ENCODE data around the gene FRAS1. TPM values are rescaled to one million over a fixed set of nuclear protein-coding genes. Genes with fewer than 3 reads are reported as not detected.

The FRAS1 gene
- total and polyA plus RNA-seq, 2 donors (not counting 3 experiments of a cell fraction or from before 2014, with no cell fraction given) = 1.4 to 3.6 TPM

DNA sequence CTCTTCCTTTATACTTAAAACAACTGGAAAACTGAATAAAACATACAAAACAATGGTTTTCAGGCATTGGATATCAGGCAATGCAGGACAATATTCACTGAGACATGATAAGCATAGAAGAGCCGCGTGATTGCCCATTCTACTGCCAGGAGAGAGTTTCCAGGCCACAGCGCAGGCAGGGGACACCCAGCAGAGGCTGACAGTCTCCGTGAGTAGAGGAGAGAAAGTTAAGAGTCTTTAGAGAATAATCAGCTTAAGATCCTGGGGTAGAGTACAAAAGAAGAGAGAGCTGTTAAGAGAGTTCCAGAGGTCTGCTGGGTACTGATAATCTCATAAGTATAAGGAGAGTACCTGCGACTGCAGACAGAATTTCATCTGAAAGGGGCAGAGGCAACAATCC, 18.4 kb upstream of the FRAS1 start:
- FAIRE-seq (no peak), DNase-seq (ENCODE audit: low read depth, low spot score) (no peak)
- TF ChIP-seq POLR2AphosphoS5 (IDR thresholded peaks at IDR 0.05; ENCODE audit: insufficient read depth, low read depth, low read length) (no peak), POLR2A (IDR thresholded peaks at IDR 0.05; ENCODE audit: low read depth, low read length) (no peak), CTCF (IDR thresholded peaks at IDR 0.05; ENCODE audit: extremely low read depth in 1 of 2, insufficient read depth in 1 of 2, low read depth in 1 of 2, low read length in 2 of 2) (no peak), GATA2 (IDR thresholded peaks at IDR 0.05; ENCODE audit: insufficient read depth, insufficient read length, low read depth, low read length) (no peak), EZH2 (IDR thresholded peaks at IDR 0.05; ENCODE audit: borderline replicate concordance, low read depth, low read length, severe bottlenecking) (no peak), MYC (IDR thresholded peaks at IDR 0.05; ENCODE audit: low read depth, low read length) (no peak), FOS (IDR thresholded peaks at IDR 0.05; ENCODE audit: borderline replicate concordance, insufficient read depth, low read length) (no peak)
- TF ChIP-seq, protein P1, sequence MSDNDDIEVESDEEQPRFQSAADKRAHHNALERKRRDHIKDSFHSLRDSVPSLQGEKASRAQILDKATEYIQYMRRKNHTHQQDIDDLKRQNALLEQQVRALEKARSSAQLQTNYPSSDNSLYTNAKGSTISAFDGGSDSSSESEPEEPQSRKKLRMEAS (IDR thresholded peaks at IDR 0.05; ENCODE audit: insufficient read depth, insufficient read length) = no peak
- Histone ChIP-seq H3K4me3 (replicated peaks in 1 of 3; ENCODE audit: insufficient read depth in 1 of 3, low read depth in 1 of 3, low read length in 3 of 3) (no peak overlapping the region), H3K36me3 (ENCODE audit: control insufficient read depth in 2 of 2, extremely low read depth in 1 of 2, insufficient read depth in 2 of 2, low read length in 2 of 2) (no peaks in the 10 kb centered on the region), H4K20me1 (replicated peaks; ENCODE audit: control insufficient read depth, extremely low read depth, insufficient read depth, low read length) (no peaks in the 10 kb centered on the region), H3K79me2 (ENCODE audit: control insufficient read depth, insufficient read depth, low read length) (no peaks in the 10 kb centered on the region), H3K4me2 (ENCODE audit: insufficient read depth, low read length) (no peak overlapping the region), H3K9me3 (replicated peaks; ENCODE audit: control insufficient read depth, insufficient read depth, low read length) (no peaks in the 10 kb centered on the region), H3K9me1 (replicated peaks; ENCODE audit: control insufficient read depth, extremely low read depth, insufficient read depth, low read length) (no peaks in the 10 kb centered on the region), H3K27me3 (ENCODE audit: control insufficient read depth in 2 of 2, insufficient read depth in 2 of 2, low read length in 2 of 2) (peaks cover 2 to 5% of the 10 kb centered on the region in 2 experiments), H3K9ac (replicated peaks; ENCODE audit: extremely low read depth, insufficient read depth, low read length) (no peak overlapping the region), H3K4me1 (ENCODE audit: control insufficient read depth, extremely low read depth, insufficient read depth, low read length) (no peaks in the 10 kb centered on the region), H3K27ac (ENCODE audit: insufficient read depth, low read depth, low read length) (no peak overlapping the region), H2AFZ (ENCODE audit: low read depth, low read length) (no peak overlapping the region)
- no TSS peak for BruUV-seq (replicated peaks)
- dilution Hi-C loops (cut with MboI; ENCODE audit: extremely low pct_ligation_motif_present, low sequenced_read_pairs) (no loop called here), intact Hi-C loops (cut with micrococcal nuclease) (no loop called here)
- CTCF ChIA-PET = no interaction called here
- POLR2A ChIA-PET = no interaction called here

Measured in endothelial cell of umbilical vein (primary cell).